GM19328 (cell line): ENCODE data around the gene DPT.

Experiments
- ATAC-seq: cut with Tn5 transposase; IDR thresholded peaks from one replicate; pipeline ENCODE4 v1.9.1; 2021; ENCODE audit warnings: mild to moderate bottlenecking, moderate library complexity; ENCODE audit not compliant: unreplicated experiment

DPT gene

GRCh38 chr1:168672278-168672677 is 56.7 kb downstream of the DPT start:
- no peak for ATAC-seq

DNA sequence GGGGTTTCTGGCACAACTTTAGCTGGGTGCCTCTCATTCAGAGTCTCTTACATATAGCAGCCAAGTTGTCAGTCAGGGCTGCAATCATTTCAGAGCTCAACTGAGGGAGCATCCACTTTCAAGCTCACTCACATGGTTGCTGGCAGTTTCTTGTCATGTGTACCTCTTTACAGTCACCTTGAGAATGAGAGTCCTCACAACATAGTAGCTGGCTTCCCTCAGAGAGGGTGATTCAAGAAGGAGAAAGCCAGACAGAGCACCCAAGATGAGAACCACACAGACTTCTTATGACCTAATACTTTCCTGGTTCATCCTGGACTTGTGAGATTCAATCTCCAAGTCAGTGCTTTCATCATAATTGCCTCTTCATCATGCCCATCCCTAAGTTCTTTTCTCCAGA is 57.2 kb downstream of the DPT start:
- ATAC-seq = no peak

- ATAC-seq = no peak
Observed at GRCh38 chr1:168665975-168666374, 63.0 kb downstream of the DPT start.

DNA sequence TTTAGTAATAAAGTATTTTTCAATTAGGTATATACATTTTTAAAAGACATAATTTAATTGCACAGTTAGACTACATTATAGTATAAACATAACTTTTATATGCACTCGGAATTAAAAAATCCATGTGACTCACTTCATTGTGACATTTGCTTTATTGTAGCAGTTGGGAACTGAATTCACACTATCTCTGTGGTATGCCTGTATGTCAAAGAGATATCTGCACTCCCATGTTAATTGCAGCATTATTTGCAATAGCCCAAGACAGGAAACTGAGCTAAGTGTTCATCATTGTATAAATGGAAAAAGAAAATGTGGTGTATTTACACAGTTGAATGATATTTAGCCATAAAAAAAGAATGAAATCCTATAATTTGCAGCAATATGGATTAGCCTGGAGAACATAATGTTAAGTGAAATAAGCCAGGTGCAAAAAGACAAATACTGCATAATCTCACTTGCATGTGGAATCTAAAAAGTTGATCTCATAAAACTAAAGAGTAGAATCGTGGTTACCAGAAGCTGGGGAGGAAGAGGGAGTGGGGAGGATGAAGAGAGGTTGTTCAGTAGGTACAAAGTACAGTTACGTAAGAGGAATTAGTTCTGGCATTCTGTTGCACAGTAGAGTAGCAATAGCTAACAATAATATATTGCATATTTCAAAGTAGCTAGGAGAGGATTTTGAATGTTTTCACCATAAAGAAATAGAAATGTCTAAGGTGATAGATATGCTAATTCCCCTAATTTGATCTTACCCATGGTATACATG is 64.8 kb downstream of the DPT start:
- no peak for ATAC-seq

DNA sequence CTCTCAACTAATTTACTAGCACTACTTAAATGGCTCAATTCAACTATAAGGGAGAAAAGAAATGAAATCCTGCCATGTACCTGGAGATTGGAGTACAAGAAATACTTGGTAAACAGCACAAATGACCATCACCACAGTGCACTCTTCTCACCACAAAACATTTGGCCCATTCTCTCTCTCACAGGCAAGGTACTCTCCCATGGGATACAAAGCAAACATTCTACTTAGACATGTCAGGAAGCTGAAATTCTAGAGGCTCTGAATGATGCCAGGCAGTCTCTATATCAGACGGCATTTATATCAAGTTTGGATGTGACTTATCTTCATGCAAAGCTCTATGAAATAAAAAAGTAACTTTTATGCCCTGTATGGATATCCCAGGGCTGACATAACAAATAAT is 72.5 kb downstream of the DPT start:
- ATAC-seq = no peak

DNA sequence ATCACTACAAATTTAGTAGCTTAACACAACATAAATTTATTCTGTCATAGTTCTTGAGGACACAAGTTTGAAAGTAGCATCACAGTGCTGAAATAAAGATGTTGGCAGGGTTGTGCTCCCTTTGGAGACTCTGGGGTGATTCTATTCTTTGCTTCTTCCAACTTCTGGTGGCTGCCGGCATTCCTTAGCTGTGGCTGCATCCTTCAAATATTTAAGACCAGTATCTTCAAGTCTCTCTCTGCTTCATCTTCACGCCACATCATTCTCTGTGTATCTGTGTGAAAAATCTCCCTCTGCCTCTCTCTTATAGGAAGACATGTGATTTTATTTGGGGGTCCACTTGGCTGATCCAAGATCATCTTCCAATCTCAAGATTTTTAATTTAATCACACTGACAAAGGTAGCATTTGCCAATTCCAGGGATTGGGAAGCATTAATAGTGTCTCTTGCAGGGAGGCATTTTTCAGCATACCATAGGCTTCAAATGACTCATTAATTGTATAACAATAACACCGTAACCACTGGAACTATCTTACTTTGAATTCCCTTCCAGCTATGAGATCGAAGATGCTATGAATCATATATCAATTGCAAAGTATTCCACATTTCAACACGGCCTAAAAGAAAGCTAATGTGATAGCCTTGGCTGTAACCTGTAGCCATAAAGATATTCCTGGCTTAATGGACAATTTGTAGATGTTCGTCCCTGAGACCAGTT is 74.6 kb downstream of the DPT start:
- no peak for ATAC-seq

GRCh38 chr1:168653567-168653966 is 75.4 kb downstream of the DPT start:
- no peak for ATAC-seq

- no peak for ATAC-seq
Observed at GRCh38 chr1:168645721-168646120, 83.3 kb downstream of the DPT start.
